Measurements from ENCODE around the gene HECW1.

GRCh38 chr7:43600056-43600455, 487.6 kb downstream of the HECW1 start:
- TF ChIP-seq POLR2A (IDR thresholded peaks at IDR 0.05) (no peak), CTCF (IDR thresholded peaks at IDR 0.05) (no peak)

All from lower leg skin (tissue), 3 donors.